Activated gamma-delta T cell (primary cell): ENCODE data around the gene KPNA5.
"Not testable (repeated sequence)": the region's sequence is repeated elsewhere in the genome, so short reads cannot be mapped to it uniquely, and the experiment has no call there.

Experiments used
- DNase-seq: peaks from one replicate; lab custom pipeline; 2025; lab: John Stamatoyannopoulos, UW
- total RNA-seq, 2 donors: gene quantifications; one replicate each; lab custom pipeline; 2026; lab: John Stamatoyannopoulos, UW

The KPNA5 gene
- total RNA-seq, result 106 to 136 reads per million in 2 donors

GRCh38 chr6:116680880-116681672 is at the start of gene KPNA5:
Gene KPNA5 (plus strand): TSS chr6:116681211. CDS start chr6:116681335, 124 bp downstream.
- peak; percentile 85 for DNase-seq

- DNase-seq, result no peak
Measured at GRCh38 chr6:116631379-116631990, 49.5 kb upstream of the KPNA5 start.

- DNase-seq, result no peak
Measured at GRCh38 chr6:116633685-116634084, 47.3 kb upstream of the KPNA5 start.

DNA sequence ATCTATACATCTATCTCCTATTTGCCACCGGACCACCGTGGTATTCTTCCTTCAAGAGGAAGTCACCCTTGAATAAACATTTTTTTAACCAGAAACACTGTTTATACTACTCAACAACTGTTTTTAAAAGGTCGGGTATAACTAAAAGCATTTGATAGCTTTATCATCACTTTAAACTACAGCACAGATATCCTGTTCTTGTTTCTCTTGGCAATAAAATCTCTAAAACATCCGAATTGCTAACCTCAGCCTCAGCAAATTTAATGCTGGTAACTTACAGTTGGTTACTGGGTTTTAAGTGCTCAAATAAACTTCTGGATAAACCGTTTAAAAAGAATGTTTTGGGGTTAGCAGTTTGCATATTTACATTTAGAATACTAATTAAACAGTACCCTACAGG is 32.9 kb upstream of the KPNA5 start:
- no peak for DNase-seq

GRCh38 chr6:116649129-116649528 is 31.9 kb upstream of the KPNA5 start:
- no peak for DNase-seq

- no peak for DNase-seq
Measured at GRCh38 chr6:116651916-116652315, 29.1 kb upstream of the KPNA5 start.

DNA sequence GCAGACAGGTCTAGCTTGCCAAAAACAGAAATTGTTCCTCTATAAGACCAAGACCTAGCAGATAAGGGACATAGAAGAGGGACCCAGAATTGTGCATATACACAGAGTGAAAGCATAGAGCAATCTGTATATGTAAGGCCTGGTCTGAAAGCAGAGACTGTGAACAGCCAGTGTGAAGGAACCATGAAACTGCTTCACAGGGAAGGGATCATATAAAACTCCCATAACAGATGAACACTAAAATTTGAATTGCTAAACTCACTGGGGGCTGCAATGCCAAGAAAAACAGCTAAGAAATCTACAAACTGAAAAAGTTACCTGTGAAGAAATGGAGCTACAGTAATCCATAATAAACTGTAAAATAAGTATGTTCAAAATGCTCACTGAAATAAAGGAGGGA is 19.4 kb upstream of the KPNA5 start:
- no peak for DNase-seq

- no peak for DNase-seq
Measured at GRCh38 chr6:116662202-116662601, 18.8 kb upstream of the KPNA5 start.

GRCh38 chr6:116663308-116663707 is 17.7 kb upstream of the KPNA5 start:
- DNase-seq, result no peak

GRCh38 chr6:116664169-116664568 is 16.8 kb upstream of the KPNA5 start:
- not testable (repeated sequence) for DNase-seq

DNA sequence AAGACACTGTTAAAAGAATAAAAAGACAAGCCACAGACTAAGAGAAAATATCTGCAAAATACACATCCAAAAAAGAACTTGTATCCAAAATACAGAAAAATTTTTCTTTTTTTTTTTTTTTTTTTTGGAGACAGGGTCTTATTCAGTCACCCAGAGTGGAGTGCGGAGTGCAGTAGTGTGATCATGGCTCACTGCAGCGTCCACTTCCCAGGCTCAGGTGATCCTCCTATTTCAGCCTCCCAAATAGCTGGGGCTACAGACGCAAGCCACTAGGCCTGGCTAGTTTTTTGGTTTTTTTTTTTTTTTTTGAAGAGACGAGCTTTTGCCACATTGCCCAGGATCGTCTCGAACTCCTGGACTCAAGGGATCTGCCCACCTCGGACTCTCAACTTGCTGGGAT is 15.5 kb upstream of the KPNA5 start:
- no peak for DNase-seq

GRCh38 chr6:116666869-116667268 is 14.1 kb upstream of the KPNA5 start:
- DNase-seq, result no peak

GRCh38 chr6:116667623-116668022 is 13.4 kb upstream of the KPNA5 start:
- DNase-seq, result no peak

- DNase-seq, result no peak
Measured at GRCh38 chr6:116672306-116672705, 8.7 kb upstream of the KPNA5 start.

DNA sequence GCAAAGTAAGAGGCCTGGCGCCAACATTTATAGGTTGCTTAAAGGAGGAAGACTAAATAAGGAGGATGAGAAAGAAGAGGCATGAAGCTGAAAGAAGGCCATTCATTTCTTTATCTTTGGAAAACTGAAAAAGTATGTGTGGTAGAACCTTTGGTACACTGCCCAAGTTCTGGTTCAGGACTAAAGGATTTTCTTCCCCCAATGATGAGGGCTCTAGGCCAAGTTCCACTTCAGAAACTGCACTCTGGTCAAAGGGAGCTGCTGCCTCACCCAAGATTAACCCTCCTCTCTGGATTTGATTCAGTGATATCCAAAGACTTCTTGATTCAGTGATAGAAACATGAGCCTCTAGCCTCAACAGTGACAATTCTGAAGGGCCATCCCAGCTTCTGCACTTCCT is 5.0 kb upstream of the KPNA5 start:
- DNase-seq, result no peak

DNA sequence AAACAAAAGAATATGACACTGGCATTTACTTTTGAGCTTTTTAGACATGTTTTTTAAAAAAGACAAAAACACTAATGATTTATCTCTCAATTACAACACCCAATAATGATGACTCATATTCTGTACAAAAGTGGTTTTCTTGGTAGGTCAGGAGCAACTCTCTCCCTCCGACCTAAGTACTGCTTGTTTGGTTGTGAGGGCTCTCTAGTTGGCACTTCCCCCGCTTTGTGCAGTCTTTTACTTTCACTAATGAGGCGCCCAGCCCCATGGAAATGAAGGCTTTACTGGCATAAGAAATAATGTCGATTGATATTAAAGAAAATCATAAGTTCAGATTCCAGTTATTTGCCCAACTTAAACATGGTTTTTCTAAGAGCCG is 1.3 kb downstream of the KPNA5 start:
- DNase-seq, result no peak

DNA sequence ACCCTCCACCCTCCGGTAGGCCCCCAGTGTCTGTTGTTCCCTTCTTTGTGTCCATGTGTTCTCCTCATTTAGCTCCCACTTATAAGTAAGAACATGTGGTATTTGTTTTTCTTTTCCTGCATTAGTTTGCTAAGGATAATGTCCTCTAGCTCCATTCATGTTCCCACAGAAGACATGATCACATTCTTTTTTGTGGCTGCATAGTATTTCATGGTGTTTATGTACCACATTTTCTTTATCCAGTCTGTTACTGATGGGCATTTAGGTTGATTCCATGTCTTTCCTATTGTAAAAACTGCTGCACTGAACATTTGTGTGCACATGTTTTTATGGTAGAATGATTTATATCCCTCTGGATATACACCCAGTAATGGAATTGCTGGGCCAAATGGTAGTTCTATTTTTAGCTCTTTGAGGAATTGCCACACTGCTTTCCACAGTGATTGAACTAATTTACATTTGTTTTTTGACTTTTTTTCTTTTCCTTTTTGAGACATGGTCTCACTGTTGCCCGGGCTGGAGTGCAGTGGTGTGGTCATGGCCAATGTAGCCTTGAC is 4.5 kb downstream of the KPNA5 start:
- DNase-seq, result no peak

- not testable (repeated sequence) for DNase-seq
Measured at GRCh38 chr6:116686475-116687101, 5.6 kb downstream of the KPNA5 start.

DNA sequence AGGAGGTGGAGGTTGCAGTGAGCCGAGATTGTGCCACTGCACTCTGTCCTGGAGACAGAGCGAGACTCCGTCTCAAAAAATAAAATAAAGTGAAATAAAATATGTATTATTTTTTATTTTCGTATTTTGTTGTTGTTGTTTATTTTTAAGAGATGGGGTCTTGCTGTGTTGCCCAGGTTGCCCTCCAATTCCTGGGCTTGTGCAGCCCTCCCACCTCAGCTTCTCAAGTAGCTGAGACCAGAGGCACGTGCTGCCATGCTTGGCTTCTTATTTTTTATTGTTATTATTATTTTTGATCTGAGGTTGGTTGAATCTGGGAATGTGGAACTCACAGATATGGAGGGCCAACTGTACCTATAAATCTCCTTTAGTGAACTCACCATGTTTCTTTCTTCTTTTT is 10.1 kb downstream of the KPNA5 start:
- no peak for DNase-seq

DNA sequence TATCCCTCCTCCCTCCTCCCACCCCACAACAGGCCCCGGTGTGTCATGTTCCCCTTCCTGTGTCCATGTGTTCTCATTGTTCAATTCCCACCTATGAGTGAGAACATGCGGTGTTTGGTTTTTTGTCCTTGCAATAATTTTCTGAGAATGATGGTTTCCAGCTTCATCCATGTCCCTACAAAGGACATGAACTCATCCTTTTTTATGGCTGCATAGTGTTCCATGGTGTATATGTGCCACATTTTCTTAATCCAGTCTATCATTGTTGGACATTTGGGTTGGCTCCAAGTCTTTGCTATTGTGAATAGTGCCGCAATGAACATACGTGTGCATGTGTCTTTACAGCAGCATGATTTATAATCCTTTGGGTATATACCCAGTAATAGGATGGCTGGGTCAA is 11.9 kb downstream of the KPNA5 start:
- not testable (repeated sequence) for DNase-seq

DNA sequence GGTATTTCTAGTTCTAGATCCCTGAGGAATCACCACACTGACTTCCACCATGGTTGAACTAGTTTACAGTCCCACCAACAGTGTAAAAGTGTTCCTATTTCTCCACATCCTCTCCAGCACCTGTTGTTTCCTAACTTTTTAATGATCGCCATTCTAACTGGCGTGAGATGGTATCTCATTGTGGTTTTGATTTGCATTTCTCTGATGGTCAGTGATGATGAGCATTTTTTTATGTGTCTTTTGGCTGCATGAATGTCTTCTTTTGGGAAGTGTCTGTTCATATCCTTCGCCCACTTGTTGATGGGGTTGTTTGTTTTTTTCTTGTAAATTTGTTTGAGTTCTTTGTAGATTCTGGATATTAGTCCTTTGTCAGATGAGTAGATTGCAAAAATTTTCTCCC is 12.3 kb downstream of the KPNA5 start:
- not testable (repeated sequence) for DNase-seq

- no peak for DNase-seq
Measured at GRCh38 chr6:116695401-116695800, 14.4 kb downstream of the KPNA5 start.

- no peak for DNase-seq
Measured at GRCh38 chr6:116697480-116697879, 16.5 kb downstream of the KPNA5 start.
